LNCaP clone FGC (cell line): ENCODE measurements around the gene PRDM16.

Experiments
- DNase-seq: peaks from one replicate; pipeline ENCODE4 v3.0.0-alpha.2; 2011; ENCODE audit warnings: low read depth
- H3K4me3 ChIP-seq: 2 replicates; pipeline ENCODE4 v1.5.1; 2011; ENCODE audit warnings: mild to moderate bottlenecking, low read depth, low read length, control low read depth
- CTCF ChIP-seq: IDR thresholded peaks from 2 replicates; pipeline ENCODE4 v1.5.1; 2012; ENCODE audit warnings: mild to moderate bottlenecking; ENCODE audit not compliant: control insufficient read depth, insufficient read depth; ENCODE audit errors: extremely low read depth

The PRDM16 gene

GRCh38 chr1:3140437-3140836 lies 71.4 kb downstream of the PRDM16 start:
- no peak for DNase-seq
- H3K4me3 ChIP-seq = no peak overlapping the region
- TF ChIP-seq CTCF = no peak

- H3K4me3 ChIP-seq = no peak overlapping the region
- DNase-seq = no peak
- TF ChIP-seq CTCF = no peak
Observed at GRCh38 chr1:3141129-3141528, 72.1 kb downstream of the PRDM16 start.

GRCh38 chr1:3141836-3142235 lies 72.8 kb downstream of the PRDM16 start:
- TF ChIP-seq CTCF = no peak
- H3K4me3 ChIP-seq = no peak overlapping the region
- no peak for DNase-seq

GRCh38 chr1:3142236-3142635 lies 73.2 kb downstream of the PRDM16 start:
- no peak overlapping the region for H3K4me3 ChIP-seq
- DNase-seq = no peak
- no peak for TF ChIP-seq CTCF

GRCh38 chr1:3142751-3143150 lies 73.7 kb downstream of the PRDM16 start:
- no peak overlapping the region for H3K4me3 ChIP-seq
- no peak for TF ChIP-seq CTCF
- no peak for DNase-seq

GRCh38 chr1:3145532-3146325 lies 76.7 kb downstream of the PRDM16 start:
- no peak for TF ChIP-seq CTCF
- no peak overlapping the region for H3K4me3 ChIP-seq

GRCh38 chr1:3146458-3146857 lies 77.5 kb downstream of the PRDM16 start:
- DNase-seq = no peak
- H3K4me3 ChIP-seq = no peak overlapping the region
- TF ChIP-seq CTCF = no peak

More at GRCh38 chr1:3145532-3146325, 76.7 kb downstream of the PRDM16 start:
- DNase-seq = no peak
